ENCODE measurements around the gene CD14. TPM values are rescaled to one million over a fixed set of nuclear protein-coding genes. Genes with fewer than 3 reads are reported as not detected.
"Not testable (repeated sequence)": the region's sequence is repeated elsewhere in the genome, so short reads cannot be mapped to it uniquely, and the experiment has no call there.

The CD14 gene
- total RNA-seq, 1 experiment from 2014 or later: 0.13 TPM

- Histone ChIP-seq H3K27me3 (ENCODE audit: insufficient read depth, low read length) (no peaks in the 10 kb centered on the region), H2BK15ac (ENCODE audit: low read depth, low read length) (no peak overlapping the region), H4K8ac (replicated peaks; ENCODE audit: insufficient read length, low read depth, low read length) (no peak overlapping the region), H3K4me1 (ENCODE audit: insufficient read depth, low read length) (no peaks in the 10 kb centered on the region), H2AFZ (ENCODE audit: low read length) (no peak overlapping the region), H3T11ph (ENCODE audit: low read length) (no peak overlapping the region), H4K91ac (ENCODE audit: insufficient read length, low read depth, low read length) (no peak overlapping the region), H2AK5ac (ENCODE audit: insufficient read length, low read length) (no peak overlapping the region), H3K23me2 (ENCODE audit: insufficient read length, low read depth, low read length, poor library complexity, severe bottlenecking) (no peaks in the 10 kb centered on the region), H2BK5ac (ENCODE audit: insufficient read length, low read length) (no peak overlapping the region), H3K9ac (ENCODE audit: extremely low read depth, insufficient read length, low read length) (no peak overlapping the region), H2BK20ac (ENCODE audit: low read depth, low read length, poor library complexity, severe bottlenecking) (no peak overlapping the region), H3K79me2 (ENCODE audit: insufficient read depth, low read length) (no peaks in the 10 kb centered on the region), H2BK120ac (ENCODE audit: low read depth, low read length, poor library complexity, severe bottlenecking) (no peak overlapping the region), H3K14ac (ENCODE audit: insufficient read depth, low read length) (no peak overlapping the region), H3K4ac (ENCODE audit: low read depth, low read length) (no peak overlapping the region), H3K4me2 (ENCODE audit: insufficient read depth, insufficient read length, low read length) (no peak overlapping the region), H3K27ac (ENCODE audit: insufficient read length, low read depth, low read length) (no peak overlapping the region), H4K20me1 (ENCODE audit: control insufficient read depth, insufficient read depth, insufficient read length) (no peaks in the 10 kb centered on the region), H3K79me1 (ENCODE audit: insufficient read depth, low read depth, low read length, poor library complexity, severe bottlenecking) (no peaks in the 10 kb centered on the region), H3K23ac (ENCODE audit: insufficient read length, low read depth, low read length) (no peak overlapping the region), H4K5ac (ENCODE audit: insufficient read length, low read depth, low read length) (no peak overlapping the region), H2BK12ac (ENCODE audit: insufficient read length, low read depth, low read length) (no peak overlapping the region), H3K56ac (ENCODE audit: insufficient read length, low read depth, low read length) (no peak overlapping the region), H3K9me3 (ENCODE audit: control insufficient read depth, low read depth, low read length) (peaks cover 24% of the 10 kb centered on the region), H3K18ac (ENCODE audit: insufficient read length, low read depth, low read length) (no peak overlapping the region)
- Mint-ChIP-seq H3K4me3 (no peak overlapping the region), H3K27me3 (ENCODE audit: low read depth) (peaks cover 16% of the 10 kb centered on the region), H3K4me1 (no peaks in the 10 kb centered on the region), H3K27ac (no peak overlapping the region), H3K9me3 (peaks cover 57% of the 10 kb centered on the region in 2 experiments), H3K36me3 (ENCODE audit: insufficient read depth in 1 of 3, low read depth in 3 of 3) (peaks cover 4 to 13% (median 12%) of the 10 kb centered on the region in 3 experiments; a peak in 6 of 7 replicates)
- no CpG with 5 or more reads among the region's 6 CpGs for WGBS (ENCODE audit: extremely low coverage, insufficient read length, low lambda C conversion rate)
- no peak for DNase-seq
- TF ChIP-seq CTCF (conservative IDR thresholded peaks at IDR 0.05): no peak
Measured at GRCh38 chr5:140627972-140628371, 5.0 kb downstream of the CD14 start.

- H3K4me1 Mint-ChIP-seq; H3K18ac ChIP-seq (ENCODE audit: insufficient read length, low read depth, low read length); H2BK15ac ChIP-seq (ENCODE audit: low read depth, low read length); H3K27me3 ChIP-seq (ENCODE audit: insufficient read depth, low read length); H3K4ac ChIP-seq (ENCODE audit: low read depth, low read length); H4K5ac ChIP-seq (ENCODE audit: insufficient read length, low read depth, low read length); H4K20me1 ChIP-seq (ENCODE audit: control insufficient read depth, insufficient read depth, insufficient read length); H3K27ac ChIP-seq (ENCODE audit: insufficient read length, low read depth, low read length); H3K9ac ChIP-seq (ENCODE audit: extremely low read depth, insufficient read length, low read length); H2AK5ac ChIP-seq (ENCODE audit: insufficient read length, low read length); H3K4me1 ChIP-seq (ENCODE audit: insufficient read depth, low read length); H3K23ac ChIP-seq (ENCODE audit: insufficient read length, low read depth, low read length); H4K91ac ChIP-seq (ENCODE audit: insufficient read length, low read depth, low read length); H3K56ac ChIP-seq (ENCODE audit: insufficient read length, low read depth, low read length); H2BK120ac ChIP-seq (ENCODE audit: low read depth, low read length, poor library complexity, severe bottlenecking); H2BK20ac ChIP-seq (ENCODE audit: low read depth, low read length, poor library complexity, severe bottlenecking); H2BK5ac ChIP-seq (ENCODE audit: insufficient read length, low read length); H3T11ph ChIP-seq (ENCODE audit: low read length); H3K14ac ChIP-seq (ENCODE audit: insufficient read depth, low read length); DNase-seq; H3K4me3 Mint-ChIP-seq; H3K4me2 ChIP-seq (ENCODE audit: insufficient read depth, insufficient read length, low read length); H2BK12ac ChIP-seq (ENCODE audit: insufficient read length, low read depth, low read length); H3K23me2 ChIP-seq (ENCODE audit: insufficient read length, low read depth, low read length, poor library complexity, severe bottlenecking); H3K79me1 ChIP-seq (ENCODE audit: insufficient read depth, low read depth, low read length, poor library complexity, severe bottlenecking); H3K79me2 ChIP-seq (ENCODE audit: insufficient read depth, low read length); H2AFZ ChIP-seq (ENCODE audit: low read length); H3K27ac Mint-ChIP-seq; H4K8ac ChIP-seq (replicated peaks; ENCODE audit: insufficient read length, low read depth, low read length): not testable (repeated sequence)
- Mint-ChIP-seq H3K27me3 (ENCODE audit: low read depth) (peaks cover 27% of the 10 kb centered on the region), H3K9me3 (peaks cover 62 to 70% of the 10 kb centered on the region in 2 experiments), H3K36me3 (ENCODE audit: insufficient read depth in 1 of 3, low read depth in 3 of 3) (peaks cover 4 to 13% (median 8%) of the 10 kb centered on the region in 3 experiments; a peak in 6 of 7 replicates)
- H3K9me3 ChIP-seq (ENCODE audit: control insufficient read depth, low read depth, low read length): peaks cover 17% of the 10 kb centered on the region
- no CpG with 5 or more reads among the region's 10 CpGs for WGBS (ENCODE audit: extremely low coverage, insufficient read length, low lambda C conversion rate)
Measured at GRCh38 chr5:140624886-140625285, 8.1 kb downstream of the CD14 start.

Measured in H9 (cell line).